ENCODE data around the gene SSH3.
A peak's percentile ranks its signal among the peaks of the same experiment; 100 is the strongest.

The SSH3 gene

DNA sequence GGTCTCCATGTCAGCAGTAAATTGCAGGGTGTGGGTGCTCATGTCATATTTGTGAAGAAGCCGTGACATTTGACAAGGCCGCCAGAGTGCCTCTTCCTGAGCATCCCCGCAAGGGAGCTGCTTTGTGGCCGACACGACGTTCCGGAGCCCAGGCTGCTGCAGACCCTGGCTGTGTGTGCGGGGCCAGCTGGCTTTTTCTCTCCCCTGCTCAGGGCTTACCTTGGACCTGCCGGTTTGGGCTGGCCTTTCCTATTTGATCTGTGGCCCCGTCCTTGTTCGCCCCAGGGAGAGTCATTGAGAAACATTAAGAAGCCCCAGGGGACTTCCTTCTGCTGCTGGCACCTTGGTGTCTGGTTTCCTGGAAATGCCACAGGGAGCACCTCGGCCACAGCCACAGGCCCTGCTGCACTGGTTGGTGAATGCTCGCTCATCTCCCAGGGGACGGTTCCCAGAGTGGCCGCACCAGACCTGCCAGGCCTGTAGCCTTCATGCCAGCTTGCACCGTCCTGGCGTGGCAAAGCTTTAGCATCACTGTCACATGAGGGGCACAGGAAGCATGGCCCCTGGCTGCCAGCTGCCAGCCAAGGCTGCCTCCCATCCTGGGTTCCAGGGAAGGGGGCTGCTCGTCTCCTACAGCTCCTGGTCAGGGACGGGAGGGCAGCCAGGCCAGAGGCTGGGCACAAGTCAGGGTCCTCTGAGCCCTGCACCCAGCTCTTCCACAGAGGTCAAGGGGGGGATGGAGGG, 31.6 kb upstream of the SSH3 start:
- DNase-seq (ENCODE audit: low spot score in 2 of 2) = no peak
- Histone ChIP-seq H3K36me3 (replicated peaks) (peaks cover 20% of the 10 kb centered on the region), H3K4me1 (no peaks in the 10 kb centered on the region; the same call in 1 of the 2 replicates), H3K4me3 (no peak overlapping the region), H3K27me3 (ENCODE audit: low read depth) (no peaks in the 10 kb centered on the region), H3K9me3 (no peaks in the 10 kb centered on the region)
- in situ Hi-C loops (cut with MboI; ENCODE audit: low sequenced_read_pairs) = no loop called here

DNA sequence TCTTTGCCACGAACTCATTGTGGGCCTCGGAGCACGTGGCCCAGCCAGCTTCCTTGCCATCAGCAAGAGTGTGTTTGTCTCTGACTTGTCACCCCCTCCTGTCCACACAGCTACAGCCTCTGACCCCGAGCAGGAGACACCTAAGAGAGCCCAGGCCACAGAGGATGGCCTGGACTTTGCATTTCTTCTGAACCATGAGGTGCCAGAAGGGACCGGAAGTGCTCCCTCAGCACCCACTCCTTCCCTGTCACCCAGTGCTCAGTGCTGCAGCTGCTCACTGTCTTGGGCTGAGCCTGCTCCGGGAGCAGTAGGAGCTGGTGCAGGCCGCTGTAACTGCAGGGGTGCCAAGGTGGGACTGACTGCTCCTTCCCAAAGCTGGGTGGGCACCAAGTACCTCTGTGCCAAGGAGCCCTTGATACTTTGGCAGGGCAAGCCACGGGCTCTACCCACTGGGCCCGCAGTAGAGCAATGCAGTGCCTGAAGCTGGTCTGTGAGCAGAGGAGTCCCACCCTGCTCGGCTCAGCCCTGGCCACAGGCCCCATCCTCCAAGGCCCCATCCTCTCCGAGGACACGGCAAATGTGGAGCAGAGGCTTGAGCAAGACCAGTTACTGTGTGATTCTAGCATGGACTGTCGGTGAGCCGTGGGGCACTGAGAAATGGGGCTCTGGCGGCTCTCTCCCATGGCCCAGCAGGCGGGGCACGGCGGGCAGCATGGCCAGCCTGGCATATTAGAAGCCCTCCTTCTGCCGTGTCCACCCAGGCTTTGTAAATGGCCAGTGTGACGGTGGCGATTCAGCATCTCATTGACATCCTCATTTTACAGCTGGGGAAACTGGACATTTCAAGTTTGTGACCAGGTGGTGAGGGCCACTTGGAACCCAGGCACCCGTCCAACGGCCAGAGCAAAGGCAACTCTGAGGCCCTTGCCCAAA, 30.7 kb upstream of the SSH3 start:
- Histone ChIP-seq H3K4me1 (no peaks in the 10 kb centered on the region; the same call in 1 of the 2 replicates), H3K36me3 (replicated peaks) (peaks cover 20% of the 10 kb centered on the region), H3K4me3 (no peak overlapping the region), H3K27me3 (ENCODE audit: low read depth) (no peaks in the 10 kb centered on the region), H3K9me3 (no peaks in the 10 kb centered on the region)
- DNase-seq (ENCODE audit: low spot score in 2 of 2) = no peak
- in situ Hi-C loops (cut with MboI; ENCODE audit: low sequenced_read_pairs) = no loop called here

DNA sequence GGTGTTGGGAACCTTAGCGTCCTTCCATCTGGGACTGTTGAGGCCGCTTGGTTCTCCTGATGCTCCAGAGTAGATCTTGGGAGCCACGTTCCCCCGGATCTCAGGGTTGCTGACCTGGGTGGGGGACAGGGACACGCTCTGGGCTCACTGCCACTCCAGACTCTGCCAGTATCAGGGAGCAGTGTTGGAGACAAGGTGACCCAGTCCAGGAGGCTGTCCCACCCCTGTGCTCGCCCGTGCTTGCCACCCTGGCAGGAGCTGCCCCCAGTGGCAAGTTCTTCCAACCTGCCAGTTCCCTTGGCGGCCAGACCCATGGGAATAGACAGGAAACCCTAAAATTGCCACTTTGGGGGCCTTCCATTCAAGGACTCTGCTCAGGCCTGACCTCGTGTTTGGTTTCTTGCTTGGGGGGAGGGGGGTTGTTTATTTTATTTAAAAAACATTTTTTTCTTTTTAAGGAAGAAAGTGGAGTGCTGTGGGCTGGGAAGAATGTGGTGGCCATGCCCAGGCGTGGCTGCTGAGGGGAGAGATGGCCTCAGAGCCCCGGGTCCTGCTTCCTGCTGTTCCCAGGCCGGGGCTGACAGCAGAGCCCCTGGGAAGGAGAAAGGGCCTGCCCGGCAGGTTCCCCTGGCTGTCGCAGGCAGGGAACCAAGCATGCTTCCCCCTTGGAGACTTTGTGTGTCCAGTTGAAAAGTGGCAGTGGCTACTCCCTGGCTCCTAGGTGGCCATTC, 29.9 kb upstream of the SSH3 start:
- Histone ChIP-seq H3K4me1 (no peaks in the 10 kb centered on the region; the same call in 1 of the 2 replicates), H3K4me3 (no peak overlapping the region), H3K27me3 (ENCODE audit: low read depth) (no peaks in the 10 kb centered on the region), H3K36me3 (replicated peaks) (peaks cover 23% of the 10 kb centered on the region; the same call in 1 of the 2 replicates), H3K9me3 (no peaks in the 10 kb centered on the region)
- DNase-seq (ENCODE audit: low spot score in 2 of 2) = no peak
- in situ Hi-C loops (cut with MboI; ENCODE audit: low sequenced_read_pairs) = no loop called here

DNA sequence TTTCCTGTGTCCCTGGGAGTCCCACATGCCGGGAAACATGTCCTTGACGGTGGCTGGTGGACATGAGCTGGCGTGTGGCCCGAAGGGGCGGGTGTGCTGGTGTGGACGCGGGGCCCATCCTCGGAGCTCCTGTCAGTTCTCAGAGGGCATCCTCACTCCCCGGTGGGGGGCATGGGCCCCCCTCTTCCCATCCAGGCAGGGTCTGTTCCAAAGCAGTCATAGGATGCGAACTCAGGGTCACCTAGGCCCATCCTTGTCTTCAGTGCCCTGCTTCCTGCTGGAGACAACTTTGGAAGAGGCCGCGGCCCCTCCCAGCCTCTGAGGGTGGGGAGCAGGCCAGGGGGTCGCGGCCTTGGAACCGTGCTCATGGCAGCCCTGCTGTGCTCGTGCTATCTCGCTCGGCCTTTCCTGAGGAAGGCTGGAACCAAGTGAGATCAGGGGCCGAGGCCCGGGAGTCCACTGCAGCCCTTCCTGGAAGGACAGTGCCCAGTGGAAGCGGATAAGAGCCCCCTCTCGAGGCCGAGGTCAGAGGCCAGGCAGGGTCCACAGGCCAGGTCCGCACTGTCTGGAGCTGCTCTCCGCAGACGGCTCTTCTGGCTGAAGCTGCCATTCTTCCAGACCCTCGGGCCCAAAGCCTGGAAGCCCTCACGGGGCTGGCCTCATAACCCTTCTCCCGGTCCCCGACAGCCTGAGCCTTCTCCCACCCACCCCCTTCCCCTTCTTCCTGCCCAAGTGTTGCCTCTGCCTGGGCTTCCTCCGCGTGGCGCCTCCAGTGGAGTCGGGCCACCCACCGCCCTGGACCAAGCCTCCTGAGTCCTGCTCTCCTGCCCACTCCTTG, 28.3 kb upstream of the SSH3 start:
- DNase-seq (ENCODE audit: low spot score in 2 of 2) = no peak
- Histone ChIP-seq H3K27me3 (ENCODE audit: low read depth) (no peaks in the 10 kb centered on the region), H3K36me3 (replicated peaks) (peaks cover 19% of the 10 kb centered on the region), H3K4me3 (no peak overlapping the region), H3K9me3 (no peaks in the 10 kb centered on the region), H3K4me1 (no peaks in the 10 kb centered on the region; the same call in 1 of the 2 replicates)
- in situ Hi-C loops (cut with MboI; ENCODE audit: low sequenced_read_pairs) = no loop called here

DNA sequence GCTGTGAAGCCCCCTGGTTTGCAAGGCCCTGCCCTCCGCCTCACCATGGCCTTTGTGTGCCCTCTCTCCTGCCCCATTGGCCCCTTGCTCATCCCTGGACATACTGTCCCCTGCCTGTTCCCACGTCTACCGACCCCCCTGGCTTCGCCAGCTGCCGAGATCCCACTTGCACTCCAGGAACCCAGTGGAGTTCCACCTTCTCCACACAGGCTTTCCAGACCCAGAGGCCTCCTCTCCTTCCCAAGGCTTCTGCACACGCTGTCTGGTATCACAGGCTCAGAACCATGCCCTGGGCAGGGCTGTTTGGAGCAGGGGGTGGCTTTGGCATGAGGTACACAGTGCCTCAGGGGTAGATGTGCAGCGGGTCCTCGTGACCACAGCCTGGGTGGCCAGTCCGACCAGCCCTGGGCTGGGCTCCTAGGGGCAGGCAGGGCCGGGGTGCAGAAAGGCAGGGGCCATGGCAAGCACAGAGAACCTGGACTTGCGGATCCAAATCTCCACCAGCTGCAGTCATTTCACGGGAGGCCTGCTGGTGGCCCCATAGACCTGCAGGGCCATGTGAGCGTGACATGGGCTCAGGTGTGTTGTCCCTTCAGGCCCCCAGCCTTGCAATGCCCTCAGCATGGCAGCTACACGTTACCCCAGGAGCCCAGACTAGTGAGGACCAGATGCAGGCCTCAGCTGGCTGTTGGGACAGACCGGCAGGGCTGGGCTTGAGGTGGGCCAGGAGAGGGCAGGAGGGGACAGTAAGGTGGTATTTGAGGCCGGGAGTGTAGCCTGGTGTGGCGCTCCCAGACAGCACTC, 27.5 kb upstream of the SSH3 start:
- no peaks in the 10 kb centered on the region; the same call in 1 of the 2 replicates for H3K4me1 ChIP-seq
- no peaks in the 10 kb centered on the region for H3K27me3 ChIP-seq (ENCODE audit: low read depth)
- in situ Hi-C loops (cut with MboI; ENCODE audit: low sequenced_read_pairs) = no loop called here
- H3K36me3 ChIP-seq (replicated peaks) = peaks cover 27% of the 10 kb centered on the region
- no peak overlapping the region for H3K4me3 ChIP-seq
- no peak for DNase-seq (ENCODE audit: low spot score in 2 of 2)
- H3K9me3 ChIP-seq = no peaks in the 10 kb centered on the region

DNA sequence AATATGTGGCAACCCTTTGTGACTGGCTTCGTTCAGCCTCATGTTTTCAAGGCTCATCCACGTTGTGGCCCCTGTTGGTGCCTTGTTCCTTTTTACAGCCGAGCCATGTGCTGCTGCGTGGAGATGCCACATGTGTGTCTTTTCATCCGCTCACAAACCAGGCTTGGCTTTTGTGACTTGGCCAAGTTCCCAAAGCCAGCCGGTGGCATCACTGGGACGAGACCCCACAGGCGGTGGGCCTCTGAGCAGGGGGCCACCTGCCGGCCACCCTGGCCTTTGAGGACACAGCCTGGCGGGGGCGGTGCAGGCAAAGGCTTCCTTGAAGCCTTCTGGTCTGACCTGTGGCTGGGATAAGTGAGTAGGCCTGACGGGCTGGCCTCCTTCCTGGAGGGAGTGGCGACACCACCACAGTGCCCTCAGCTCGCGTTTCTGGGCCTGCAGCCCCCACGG, 26.5 kb upstream of the SSH3 start:
- H3K4me3 ChIP-seq = no peak overlapping the region
- in situ Hi-C loops (cut with MboI; ENCODE audit: low sequenced_read_pairs) = no loop called here
- no peak for DNase-seq (ENCODE audit: low spot score in 2 of 2)

DNA sequence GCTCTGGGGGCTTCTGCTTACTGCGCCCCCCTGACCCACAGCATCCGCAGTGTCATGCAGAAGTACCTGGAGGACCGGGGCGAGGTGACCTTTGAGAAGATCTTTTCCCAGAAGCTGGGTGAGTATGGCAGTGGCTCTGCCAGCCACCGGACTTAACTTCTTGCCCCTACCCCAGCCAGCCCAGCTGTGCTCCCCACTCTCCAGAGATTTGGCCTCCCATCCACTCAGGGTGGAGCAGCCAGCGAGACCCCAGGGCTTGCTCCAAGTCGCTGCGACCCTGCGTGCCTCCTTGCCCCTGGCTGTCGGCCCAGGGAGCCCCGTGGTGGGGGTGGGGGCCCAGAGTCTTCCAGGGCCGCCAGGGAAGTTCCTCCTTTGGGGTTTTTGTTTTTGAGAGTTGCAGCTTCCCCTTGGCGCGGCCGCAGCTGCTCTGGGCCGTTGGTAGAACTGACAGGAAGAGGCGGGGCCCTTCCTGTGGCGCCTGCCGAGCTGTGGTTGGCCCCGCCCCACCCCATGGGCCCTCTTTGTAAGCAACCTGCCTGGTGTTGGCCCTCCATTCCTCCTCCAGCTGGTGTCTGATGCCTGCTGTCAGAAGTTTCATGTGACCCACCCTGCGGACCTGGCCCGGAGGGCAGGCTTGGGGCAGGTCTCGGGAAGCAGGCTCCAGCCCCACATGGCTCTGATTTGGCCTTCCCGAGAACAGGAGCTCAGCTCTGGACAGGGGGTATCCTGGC, 25.9 kb upstream of the SSH3 start:
- Histone ChIP-seq H3K4me1 (no peaks in the 10 kb centered on the region; the same call in 1 of the 2 replicates), H3K9me3 (no peaks in the 10 kb centered on the region), H3K27me3 (ENCODE audit: low read depth) (no peaks in the 10 kb centered on the region), H3K36me3 (replicated peaks) (peaks cover 40% of the 10 kb centered on the region), H3K4me3 (0 out of 2 replicates have a peak overlapping the region, but pooled peaks have one; percentile 8)
- in situ Hi-C loops (cut with MboI; ENCODE audit: low sequenced_read_pairs) = no loop called here
- peak; percentile 34 to 77 for DNase-seq (ENCODE audit: low spot score in 2 of 2)

More for the DNA sequence above, 26.5 kb upstream of the SSH3 start:
- no peaks in the 10 kb centered on the region for H3K27me3 ChIP-seq (ENCODE audit: low read depth)
- no peaks in the 10 kb centered on the region; the same call in 1 of the 2 replicates for H3K4me1 ChIP-seq
- H3K9me3 ChIP-seq = no peaks in the 10 kb centered on the region
- H3K36me3 ChIP-seq (replicated peaks) = peaks cover 34% of the 10 kb centered on the region

DNA sequence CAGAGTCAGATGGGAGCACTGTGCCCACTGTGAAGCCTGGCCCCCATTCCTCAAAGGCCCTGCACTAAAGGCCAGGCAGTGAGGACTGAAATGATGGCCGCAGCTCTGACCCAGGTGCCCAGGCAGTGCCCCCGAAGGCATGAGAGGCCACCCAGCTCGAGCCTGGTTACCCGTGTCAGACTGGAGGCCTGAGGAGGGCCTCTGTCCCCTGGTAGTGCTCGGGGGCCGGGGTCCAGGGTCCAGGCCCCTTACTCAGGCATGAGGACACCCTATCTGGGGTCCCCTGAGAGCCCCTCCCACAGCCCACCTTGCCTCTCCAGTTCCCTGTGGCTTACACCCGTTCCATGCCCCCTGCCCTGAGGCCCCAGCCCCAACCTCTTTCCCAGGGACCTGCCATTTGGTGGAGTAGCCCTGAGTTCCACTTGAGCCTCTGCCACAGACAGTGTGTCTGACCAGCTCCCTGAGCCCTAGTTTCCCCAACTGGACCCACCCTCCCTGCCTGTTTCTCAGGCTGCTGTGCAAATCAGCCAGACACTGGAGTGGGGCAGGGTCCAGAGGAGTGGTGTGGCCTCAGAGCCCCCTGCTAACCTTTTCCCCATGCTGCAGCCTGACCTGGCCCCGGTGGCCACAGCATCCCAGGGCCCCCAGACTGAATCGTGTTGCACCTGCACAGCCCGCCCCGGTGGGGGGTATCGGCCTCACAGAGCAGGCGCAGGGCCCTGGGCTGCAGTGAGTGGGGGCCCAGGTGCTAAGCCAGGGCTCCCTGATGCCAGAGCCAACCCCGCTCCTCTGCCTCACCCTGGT, 25.0 kb upstream of the SSH3 start:
- DNase-seq (ENCODE audit: low spot score in 2 of 2) = no peak
- Histone ChIP-seq H3K4me3 (no peak overlapping the region), H3K9me3 (no peaks in the 10 kb centered on the region), H3K4me1 (no peaks in the 10 kb centered on the region; the same call in 1 of the 2 replicates), H3K27me3 (ENCODE audit: low read depth) (no peaks in the 10 kb centered on the region), H3K36me3 (replicated peaks) (peaks cover 50% of the 10 kb centered on the region)
- in situ Hi-C loops (cut with MboI; ENCODE audit: low sequenced_read_pairs) = no loop called here

DNA sequence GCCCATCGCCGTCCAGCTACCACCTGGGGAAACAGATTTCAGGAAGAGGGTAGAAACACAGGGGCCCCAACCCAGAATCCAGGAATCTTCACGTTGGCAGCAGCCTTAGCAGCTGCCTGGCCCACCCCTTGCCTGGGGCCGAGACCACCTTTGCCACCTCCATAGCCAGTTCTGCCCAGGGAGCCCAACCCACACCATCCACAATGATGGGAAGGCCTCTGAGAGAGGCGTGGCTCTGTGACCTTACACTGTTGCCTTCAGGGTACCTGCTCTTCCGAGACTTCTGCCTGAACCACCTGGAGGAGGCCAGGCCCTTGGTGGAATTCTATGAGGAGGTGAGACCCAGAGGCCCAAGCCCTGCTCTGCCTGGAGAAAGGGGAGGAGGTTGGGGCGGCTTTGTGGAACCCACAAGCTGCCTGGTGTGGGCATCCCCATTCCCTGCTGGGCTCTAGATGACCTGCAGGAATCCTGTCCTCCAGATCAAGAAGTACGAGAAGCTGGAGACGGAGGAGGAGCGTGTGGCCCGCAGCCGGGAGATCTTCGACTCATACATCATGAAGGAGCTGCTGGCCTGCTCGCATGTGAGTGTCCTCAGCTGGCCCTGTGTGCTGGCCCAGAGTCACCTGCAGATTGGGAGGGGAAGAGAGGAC, 24.3 kb upstream of the SSH3 start:
- Histone ChIP-seq H3K4me3 (no peak overlapping the region), H3K27me3 (ENCODE audit: low read depth) (no peaks in the 10 kb centered on the region), H3K36me3 (replicated peaks) (peaks cover 57% of the 10 kb centered on the region), H3K4me1 (no peaks in the 10 kb centered on the region; the same call in 1 of the 2 replicates), H3K9me3 (no peaks in the 10 kb centered on the region)
- in situ Hi-C loops (cut with MboI; ENCODE audit: low sequenced_read_pairs) = no loop called here
- DNase-seq (ENCODE audit: low spot score in 2 of 2) = no peak

DNA sequence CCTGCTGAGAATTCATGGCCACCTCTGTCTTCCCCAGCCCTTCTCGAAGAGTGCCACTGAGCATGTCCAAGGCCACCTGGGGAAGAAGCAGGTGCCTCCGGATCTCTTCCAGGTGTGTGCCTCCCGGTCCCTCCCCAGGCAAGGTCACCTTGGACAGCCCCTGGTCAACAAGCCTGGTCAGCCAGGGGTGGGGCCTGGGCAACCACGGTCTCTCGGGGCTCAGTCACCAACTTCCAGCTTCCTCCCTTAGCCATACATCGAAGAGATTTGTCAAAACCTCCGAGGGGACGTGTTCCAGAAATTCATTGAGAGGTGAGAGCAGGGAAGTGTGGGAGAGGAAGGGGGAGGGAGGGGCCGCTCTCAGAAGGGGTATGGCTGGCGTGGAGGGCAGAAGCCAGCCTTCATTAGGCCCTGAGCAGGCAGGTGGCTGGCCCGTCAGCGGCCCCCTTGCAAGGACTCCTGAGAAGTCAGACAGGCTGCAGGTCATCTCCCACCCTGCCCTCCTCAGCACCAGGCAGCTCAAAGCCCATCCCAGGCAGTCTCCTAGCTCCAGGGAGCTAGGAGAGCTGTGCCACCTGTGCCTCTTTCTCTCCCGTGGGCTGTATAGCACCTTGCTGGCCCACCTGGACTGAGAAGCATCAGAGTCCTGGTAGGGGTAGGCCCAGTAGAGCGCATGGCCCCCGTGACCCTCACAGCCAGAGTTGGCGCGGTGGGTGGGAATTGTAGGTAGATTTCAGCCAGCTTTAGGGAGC, 23.6 kb upstream of the SSH3 start:
- in situ Hi-C loops (cut with MboI; ENCODE audit: low sequenced_read_pairs) = no loop called here
- Histone ChIP-seq H3K9me3 (no peaks in the 10 kb centered on the region), H3K36me3 (replicated peaks) (peaks cover 60% of the 10 kb centered on the region), H3K27me3 (ENCODE audit: low read depth) (no peaks in the 10 kb centered on the region), H3K4me3 (no peak overlapping the region), H3K4me1 (no peaks in the 10 kb centered on the region; the same call in 1 of the 2 replicates)
- no peak for DNase-seq (ENCODE audit: low spot score in 2 of 2)
